Measurements from ENCODE around the gene CIT.
A peak's percentile ranks its signal among the peaks of the same experiment; 100 is the strongest.

Gene CIT

DNA sequence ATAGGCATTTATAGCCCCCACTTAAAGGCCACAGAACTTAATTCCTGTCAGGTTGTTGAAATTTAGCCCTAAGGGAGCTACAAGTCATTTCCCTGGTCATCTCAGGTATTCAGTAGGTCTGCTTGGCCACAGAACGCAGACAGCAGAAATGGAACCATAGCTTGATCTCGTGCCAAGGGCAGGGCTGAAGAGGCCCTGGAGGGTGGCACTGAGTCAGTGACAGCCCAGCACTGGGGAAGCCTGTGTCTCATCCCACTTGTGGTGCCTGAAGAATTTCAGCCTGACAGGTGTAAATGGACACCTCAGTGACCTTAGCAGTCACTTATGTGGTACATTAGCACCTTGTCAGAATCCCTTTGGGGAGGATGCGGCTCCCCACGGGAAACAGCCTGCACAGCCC lies 202.6 kb downstream of the CIT start:
- Histone ChIP-seq H3K9me3 (ENCODE audit: insufficient read depth, low read length) (no peaks in the 10 kb centered on the region), H3K27me3 (ENCODE audit: insufficient read depth, insufficient read length) (no peaks in the 10 kb centered on the region), H3K9ac (ENCODE audit: insufficient read length, low read depth) (no peak overlapping the region), H3K4me1 (ENCODE audit: insufficient read depth, insufficient read length) (peaks cover under 1% of the 10 kb centered on the region), H3K4me3 (ENCODE audit: insufficient read length, low read depth) (no peak overlapping the region), H3K36me3 (ENCODE audit: insufficient read depth, insufficient read length, low read length) (peaks cover 97% of the 10 kb centered on the region)
- DNase-seq (ENCODE audit: low read depth, low spot score): no peak
- no peak for TF ChIP-seq SUZ12 (IDR thresholded peaks at IDR 0.05; ENCODE audit: extremely low read depth, insufficient read depth, insufficient read length)
- no peak for TF ChIP-seq ZNF274 (IDR thresholded peaks at IDR 0.05; ENCODE audit: low read depth, low read length)
- TF ChIP-seq YY1 (IDR thresholded peaks at IDR 0.05; ENCODE audit: insufficient read depth, insufficient read length): no peak

DNA sequence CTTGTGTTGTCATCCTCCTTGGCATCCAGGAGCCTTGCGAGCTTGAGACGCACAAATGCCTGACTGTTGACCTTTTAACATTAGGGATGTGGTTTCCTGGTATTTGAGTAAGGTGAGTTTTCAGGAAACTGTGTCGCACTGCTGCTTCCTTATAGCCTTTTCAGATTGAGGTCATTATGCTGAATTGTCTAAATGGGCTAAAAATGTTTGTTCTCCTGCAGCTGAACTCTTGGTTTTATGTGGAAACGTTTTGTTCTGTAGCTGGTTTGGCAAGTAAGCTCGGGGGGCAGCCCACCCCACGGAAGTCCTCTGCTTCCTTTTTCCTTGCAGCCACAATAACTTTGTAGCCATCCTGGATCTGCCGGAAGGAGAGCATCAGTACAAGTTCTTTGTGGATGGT lies 203.5 kb downstream of the CIT start:
- Histone ChIP-seq H3K36me3 (ENCODE audit: insufficient read depth, insufficient read length, low read length) (peaks cover 89% of the 10 kb centered on the region), H3K4me3 (ENCODE audit: insufficient read length, low read depth) (no peak overlapping the region), H3K9ac (ENCODE audit: insufficient read length, low read depth) (no peak overlapping the region), H3K4me1 (ENCODE audit: insufficient read depth, insufficient read length) (no peaks in the 10 kb centered on the region), H3K27me3 (ENCODE audit: insufficient read depth, insufficient read length) (no peaks in the 10 kb centered on the region), H3K9me3 (ENCODE audit: insufficient read depth, low read length) (no peaks in the 10 kb centered on the region)
- no peak for DNase-seq (ENCODE audit: low read depth, low spot score)
- TF ChIP-seq YY1 (IDR thresholded peaks at IDR 0.05; ENCODE audit: insufficient read depth, insufficient read length) (no peak), ZNF274 (IDR thresholded peaks at IDR 0.05; ENCODE audit: low read depth, low read length) (no peak), SUZ12 (IDR thresholded peaks at IDR 0.05; ENCODE audit: extremely low read depth, insufficient read depth, insufficient read length) (no peak)

GRCh38 chr12:119672194-119672593 lies 204.9 kb downstream of the CIT start:
- Histone ChIP-seq H3K9ac (ENCODE audit: insufficient read length, low read depth) (no peak overlapping the region), H3K9me3 (ENCODE audit: insufficient read depth, low read length) (no peaks in the 10 kb centered on the region), H3K4me1 (ENCODE audit: insufficient read depth, insufficient read length) (no peaks in the 10 kb centered on the region), H3K27me3 (ENCODE audit: insufficient read depth, insufficient read length) (no peaks in the 10 kb centered on the region), H3K36me3 (ENCODE audit: insufficient read depth, insufficient read length, low read length) (peaks cover 77% of the 10 kb centered on the region), H3K4me3 (ENCODE audit: insufficient read length, low read depth) (no peak overlapping the region)
- no peak for DNase-seq (ENCODE audit: low read depth, low spot score)
- TF ChIP-seq YY1 (IDR thresholded peaks at IDR 0.05; ENCODE audit: insufficient read depth, insufficient read length): no peak
- TF ChIP-seq ZNF274 (IDR thresholded peaks at IDR 0.05; ENCODE audit: low read depth, low read length): no peak
- no peak for TF ChIP-seq SUZ12 (IDR thresholded peaks at IDR 0.05; ENCODE audit: extremely low read depth, insufficient read depth, insufficient read length)

DNA sequence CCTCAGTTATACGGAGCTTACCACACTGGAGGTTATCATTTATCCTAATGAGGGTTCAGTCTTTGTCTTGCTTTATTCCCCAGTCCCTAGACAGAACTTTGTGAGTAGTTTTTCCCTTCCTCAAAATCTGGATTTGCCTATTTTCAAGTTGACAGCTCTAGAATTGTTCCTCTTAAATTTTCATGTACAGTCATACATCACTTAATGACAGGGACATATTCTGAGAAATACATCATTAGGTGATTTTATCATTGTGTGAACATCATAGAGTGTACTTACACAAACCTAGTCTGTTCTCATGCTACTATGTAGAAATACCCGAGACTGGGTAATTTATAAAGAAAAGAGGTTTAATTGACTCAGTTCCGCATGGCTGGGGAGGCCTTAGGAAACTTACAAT lies 206.1 kb downstream of the CIT start:
- no peak overlapping the region for H3K9ac ChIP-seq (ENCODE audit: insufficient read length, low read depth)
- no peak for TF ChIP-seq SUZ12 (IDR thresholded peaks at IDR 0.05; ENCODE audit: extremely low read depth, insufficient read depth, insufficient read length)
- no peak for TF ChIP-seq YY1 (IDR thresholded peaks at IDR 0.05; ENCODE audit: insufficient read depth, insufficient read length)
- no peak for TF ChIP-seq ZNF274 (IDR thresholded peaks at IDR 0.05; ENCODE audit: low read depth, low read length)

GRCh38 chr12:119669744-119670472 lies 207.2 kb downstream of the CIT start:
- H3K36me3 ChIP-seq (ENCODE audit: insufficient read depth, insufficient read length, low read length): peaks cover 54% of the 10 kb centered on the region
- no peaks in the 10 kb centered on the region for H3K9me3 ChIP-seq (ENCODE audit: insufficient read depth, low read length)
- no peak overlapping the region for H3K4me3 ChIP-seq (ENCODE audit: insufficient read length, low read depth)
- DNase-seq (ENCODE audit: low read depth, low spot score): no peak
- no peaks in the 10 kb centered on the region for H3K27me3 ChIP-seq (ENCODE audit: insufficient read depth, insufficient read length)
- no peak for TF ChIP-seq ZNF274 (IDR thresholded peaks at IDR 0.05; ENCODE audit: low read depth, low read length)
- TF ChIP-seq SUZ12 (IDR thresholded peaks at IDR 0.05; ENCODE audit: extremely low read depth, insufficient read depth, insufficient read length): no peak
- no peak for TF ChIP-seq YY1 (IDR thresholded peaks at IDR 0.05; ENCODE audit: insufficient read depth, insufficient read length)
- no peak overlapping the region for H3K9ac ChIP-seq (ENCODE audit: insufficient read length, low read depth)
- no peaks in the 10 kb centered on the region for H3K4me1 ChIP-seq (ENCODE audit: insufficient read depth, insufficient read length)

More for the DNA sequence above, 206.1 kb downstream of the CIT start:
- H3K9me3 ChIP-seq (ENCODE audit: insufficient read depth, low read length): no peaks in the 10 kb centered on the region
- no peak overlapping the region for H3K4me3 ChIP-seq (ENCODE audit: insufficient read length, low read depth)
- DNase-seq (ENCODE audit: low read depth, low spot score): no peak
- H3K4me1 ChIP-seq (ENCODE audit: insufficient read depth, insufficient read length): no peaks in the 10 kb centered on the region
- no peaks in the 10 kb centered on the region for H3K27me3 ChIP-seq (ENCODE audit: insufficient read depth, insufficient read length)
- H3K36me3 ChIP-seq (ENCODE audit: insufficient read depth, insufficient read length, low read length): peaks cover 66% of the 10 kb centered on the region

DNA sequence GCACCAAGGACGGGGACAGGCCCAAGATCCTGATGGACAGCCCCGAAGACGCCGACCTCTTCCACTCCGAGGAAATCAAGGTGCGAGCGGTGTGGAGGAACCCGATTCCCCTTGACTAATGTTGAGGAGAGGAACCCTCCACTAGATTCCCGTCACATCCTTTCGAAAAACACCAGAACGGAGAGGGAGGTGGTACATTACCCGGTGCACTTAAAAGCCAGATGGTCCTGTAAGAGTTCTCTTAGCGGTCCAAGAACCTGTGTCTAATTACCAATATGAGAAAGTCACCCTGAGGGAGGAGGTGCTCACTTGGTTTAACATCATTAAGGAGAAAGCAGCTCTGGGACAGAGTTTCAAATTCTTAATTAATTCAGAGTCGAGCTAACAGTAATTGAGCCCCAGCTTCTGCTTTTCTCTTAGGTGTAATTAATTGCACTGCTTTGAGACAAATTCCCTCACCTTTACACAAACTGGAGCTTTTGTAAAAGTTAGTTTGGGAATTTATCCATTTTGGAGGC lies 208.7 kb downstream of the CIT start:
- H3K9ac ChIP-seq (ENCODE audit: insufficient read length, low read depth): peak overlapping the region; percentile 96
- H3K27me3 ChIP-seq (ENCODE audit: insufficient read depth, insufficient read length): no peaks in the 10 kb centered on the region
- no peaks in the 10 kb centered on the region for H3K9me3 ChIP-seq (ENCODE audit: insufficient read depth, low read length)
- H3K4me1 ChIP-seq (ENCODE audit: insufficient read depth, insufficient read length): no peaks in the 10 kb centered on the region
- no peak for DNase-seq (ENCODE audit: low read depth, low spot score)
- peaks cover 39% of the 10 kb centered on the region for H3K36me3 ChIP-seq (ENCODE audit: insufficient read depth, insufficient read length, low read length)
- no peak for TF ChIP-seq ZNF274 (IDR thresholded peaks at IDR 0.05; ENCODE audit: low read depth, low read length)
- no peak for TF ChIP-seq SUZ12 (IDR thresholded peaks at IDR 0.05; ENCODE audit: extremely low read depth, insufficient read depth, insufficient read length)
- TF ChIP-seq YY1 (IDR thresholded peaks at IDR 0.05; ENCODE audit: insufficient read depth, insufficient read length): no peak
- H3K4me3 ChIP-seq (ENCODE audit: insufficient read length, low read depth): peak overlapping the region; percentile 95

- peaks cover 33% of the 10 kb centered on the region for H3K36me3 ChIP-seq (ENCODE audit: insufficient read depth, insufficient read length, low read length)
- no peaks in the 10 kb centered on the region for H3K27me3 ChIP-seq (ENCODE audit: insufficient read depth, insufficient read length)
- DNase-seq (ENCODE audit: low read depth, low spot score): peak; percentile 98
- H3K4me3 ChIP-seq (ENCODE audit: insufficient read length, low read depth): peak within 1 kb of the TSS; percentile 95
- H3K4me1 ChIP-seq (ENCODE audit: insufficient read depth, insufficient read length): no peaks in the 10 kb centered on the region
- TF ChIP-seq YY1 (IDR thresholded peaks at IDR 0.05; ENCODE audit: insufficient read depth, insufficient read length) (no peak), ZNF274 (IDR thresholded peaks at IDR 0.05; ENCODE audit: low read depth, low read length) (no peak)
- H3K9ac ChIP-seq (ENCODE audit: insufficient read length, low read depth): peak within 1 kb of the TSS; percentile 96
- H3K9me3 ChIP-seq (ENCODE audit: insufficient read depth, low read length): no peaks in the 10 kb centered on the region
Observed at GRCh38 chr12:119667577-119668323, 209.4 kb downstream of the CIT start, which contains the start of gene PRKAB1. Gene PRKAB1 (plus strand): TSS chr12:119668133. CDS start chr12:119668245, 112 bp downstream.
